ENCODE data around the gene ZBTB21. TPM values are rescaled to one million over a fixed set of nuclear protein-coding genes. Genes with fewer than 3 reads are reported as not detected.

The ZBTB21 gene
- total and polyA plus RNA-seq, 12 donors: 1.3 to 15.2 (median 6.1) TPM

- peaks cover 0 to 7% (median 0%) of the 10 kb centered on the region in 9 donors for H3K4me1 ChIP-seq
- intact Hi-C loops (cut with DNase I): loop anchor here in 1 of 10 donors (10.0 kb wide), 1 partner anchor 48 kb away; the partner anchor contains the start of gene C2CD2
- H3K4me3 ChIP-seq: no peak overlapping the region
- no peak overlapping the region for H3K27ac ChIP-seq
- no peaks in the 10 kb centered on the region for H3K27me3 ChIP-seq
- TF ChIP-seq, protein P1, sequence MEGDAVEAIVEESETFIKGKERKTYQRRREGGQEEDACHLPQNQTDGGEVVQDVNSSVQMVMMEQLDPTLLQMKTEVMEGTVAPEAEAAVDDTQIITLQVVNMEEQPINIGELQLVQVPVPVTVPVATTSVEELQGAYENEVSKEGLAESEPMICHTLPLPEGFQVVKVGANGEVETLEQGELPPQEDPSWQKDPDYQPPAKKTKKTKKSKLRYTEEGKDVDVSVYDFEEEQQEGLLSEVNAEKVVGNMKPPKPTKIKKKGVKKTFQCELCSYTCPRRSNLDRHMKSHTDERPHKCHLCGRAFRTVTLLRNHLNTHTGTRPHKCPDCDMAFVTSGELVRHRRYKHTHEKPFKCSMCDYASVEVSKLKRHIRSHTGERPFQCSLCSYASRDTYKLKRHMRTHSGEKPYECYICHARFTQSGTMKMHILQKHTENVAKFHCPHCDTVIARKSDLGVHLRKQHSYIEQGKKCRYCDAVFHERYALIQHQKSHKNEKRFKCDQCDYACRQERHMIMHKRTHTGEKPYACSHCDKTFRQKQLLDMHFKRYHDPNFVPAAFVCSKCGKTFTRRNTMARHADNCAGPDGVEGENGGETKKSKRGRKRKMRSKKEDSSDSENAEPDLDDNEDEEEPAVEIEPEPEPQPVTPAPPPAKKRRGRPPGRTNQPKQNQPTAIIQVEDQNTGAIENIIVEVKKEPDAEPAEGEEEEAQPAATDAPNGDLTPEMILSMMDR (IDR thresholded peaks at IDR 0.05): no peak
- DNase-seq (no peak), ATAC-seq (no peak)
- H3K36me3 ChIP-seq: peaks cover 0 to 55% (median 5%) of the 10 kb centered on the region in 9 donors
- H3K9me3 ChIP-seq: no peaks in the 10 kb centered on the region
- 89 to 93% methylated on average over 14 of the region's 14 CpGs for WGBS, 2 donors
Measured at GRCh38 chr21:42002421-42002958, 7.7 kb downstream of the ZBTB21 start.

GRCh38 chr21:42001781-42002180 is 8.4 kb downstream of the ZBTB21 start:
- intact Hi-C loops (cut with DNase I): loop anchor here in 1 of 10 donors (10.0 kb wide), 1 partner anchor 47 kb away; the partner anchor contains the start of gene C2CD2
- no peak for DNase-seq
- H3K4me1 ChIP-seq: peaks cover 0 to 7% (median 0%) of the 10 kb centered on the region in 9 donors
- H3K36me3 ChIP-seq: peaks cover 0 to 55% (median 5%) of the 10 kb centered on the region in 9 donors
- H3K27ac ChIP-seq: no peak overlapping the region
- no peaks in the 10 kb centered on the region for H3K9me3 ChIP-seq
- TF ChIP-seq, protein P1 (IDR thresholded peaks at IDR 0.05): no peak
- no peaks in the 10 kb centered on the region for H3K27me3 ChIP-seq
- H3K4me3 ChIP-seq: no peak overlapping the region
- 89 to 95% methylated on average over 2 of the region's 2 CpGs for WGBS, 2 donors
- ATAC-seq: no peak

- peaks cover 0 to 7% (median 0%) of the 10 kb centered on the region in 9 donors for H3K4me1 ChIP-seq
- peaks cover 0 to 1% (median 0%) of the 10 kb centered on the region in 11 donors for H3K9me3 ChIP-seq
- ATAC-seq (no peak), DNase-seq (no peak)
- H3K27me3 ChIP-seq: no peaks in the 10 kb centered on the region
- no peak overlapping the region for H3K4me3 ChIP-seq
- intact Hi-C loops (cut with DNase I): loop anchor here in 1 of 10 donors (10.0 kb wide), 1 partner anchor 46 kb away; the partner anchor contains the start of gene C2CD2
- 89 to 91% methylated on average over 4 of the region's 4 CpGs for WGBS, 2 donors
- peaks cover 0 to 54% (median 5%) of the 10 kb centered on the region in 9 donors for H3K36me3 ChIP-seq
- H3K27ac ChIP-seq: no peak overlapping the region
- TF ChIP-seq, protein P1 (IDR thresholded peaks at IDR 0.05): no peak
Measured at GRCh38 chr21:42000908-42001307, 9.3 kb downstream of the ZBTB21 start.

GRCh38 chr21:41997657-41998056 is 12.5 kb downstream of the ZBTB21 start:
- Histone ChIP-seq H3K4me1 (peaks cover 0 to 8% (median 0%) of the 10 kb centered on the region in 9 donors), H3K27ac (no peak overlapping the region), H3K27me3 (no peaks in the 10 kb centered on the region), H3K36me3 (peaks cover 0 to 63% (median 11%) of the 10 kb centered on the region in 9 donors), H3K4me3 (no peak overlapping the region), H3K9me3 (peaks cover 0 to 8% (median 0%) of the 10 kb centered on the region in 11 donors)
- no peak for DNase-seq
- WGBS, 2 donors: 100% methylated on average over 1 of the region's 1 CpG
- TF ChIP-seq, protein P1 (IDR thresholded peaks at IDR 0.05): no peak
- ATAC-seq: no peak
- intact Hi-C loops (cut with DNase I): no loop called here

Data from heart right ventricle (tissue), 16 donors.